Adrenal gland (tissue), 5 donors: ENCODE measurements around the gene TUBA4B.

Experiments
- CTCF ChIP-seq, 6 experiments: fragments of 450-650 bp in 4 of 6; fragments of 200-600 bp in 2 of 6; sonication (generic) in 1 of 6; IDR thresholded peaks; 1 replicate in 5 of 6; 2 replicates in 1 of 6; pipeline versions ENCODE4 v1.5.1 to v1.8.0; 2016 to 2021; ENCODE audit warnings: antibody characterized with exemption in 6 of 6, mild to moderate bottlenecking in 2 of 6, moderate library complexity in 1 of 6
- POLR2A ChIP-seq, 2 donors: fragments of 450-650 bp; IDR thresholded peaks; one replicate each; pipeline ENCODE4 v1.6.1; 2017; ENCODE audit warnings: antibody characterized with exemption in 2 of 2, mild to moderate bottlenecking in 2 of 2, moderate library complexity in 1 of 2
- donor health status: DM: no; HTN: no; CAD: no.

GRCh38 chr2:219266232-219266631, 13.2 kb downstream of the TUBA4B start:
- no peak for TF ChIP-seq CTCF (IDR thresholded peaks at IDR 0.05)
- TF ChIP-seq POLR2A (IDR thresholded peaks at IDR 0.05) = no peak
